BLaER1 treated with 17β-estradiol and CSF1 and Interleukin-3, amounts not matched to agents 10 nM and 100 nM (cell line): Measurements from ENCODE around the gene EML5.

Source experiments
- H3K27ac ChIP-seq, 11 experiments: shearing (Covaris generic); formaldehyde crosslinking; 2 replicates each; pipeline ENCODE4 v1.8.1; 2022
- H3K27me3 ChIP-seq, 11 experiments: shearing (Covaris generic); formaldehyde crosslinking; 2 replicates each; pipeline ENCODE4 v1.8.1; 2022
- H3K36me3 ChIP-seq, 11 experiments: shearing (Covaris generic); formaldehyde crosslinking; 2 replicates each; pipeline ENCODE4 v1.8.1; 2022
- H3K4me1 ChIP-seq, 10 experiments: shearing (Covaris generic); formaldehyde crosslinking; 2 replicates each; pipeline ENCODE4 v1.8.1; 2022
- H3K4me2 ChIP-seq, 11 experiments: shearing (Covaris generic); formaldehyde crosslinking; 2 replicates each; pipeline ENCODE4 v1.8.1; 2022
- H3K4me3 ChIP-seq, 10 experiments: shearing (Covaris generic); formaldehyde crosslinking; 2 replicates each; pipeline ENCODE4 v1.8.1; 2022
- H3K9ac ChIP-seq, 11 experiments: shearing (Covaris generic); formaldehyde crosslinking; 2 replicates each; pipeline ENCODE4 v1.8.1; 2022
- H3K9me3 ChIP-seq, 11 experiments: shearing (Covaris generic); formaldehyde crosslinking; replicated peaks in 1 of 11; 2 replicates each; pipeline ENCODE4 v1.8.1; 2022
- H4K20me1 ChIP-seq, 11 experiments: shearing (Covaris generic); formaldehyde crosslinking; 2 replicates each; pipeline ENCODE4 v1.8.1; 2022
- Cebpa-rat ChIP-seq, 11 experiments: shearing (Covaris generic); IDR thresholded peaks; 2 replicates each; pipeline ENCODE4 v1.8.1; 2022

Gene EML5

DNA sequence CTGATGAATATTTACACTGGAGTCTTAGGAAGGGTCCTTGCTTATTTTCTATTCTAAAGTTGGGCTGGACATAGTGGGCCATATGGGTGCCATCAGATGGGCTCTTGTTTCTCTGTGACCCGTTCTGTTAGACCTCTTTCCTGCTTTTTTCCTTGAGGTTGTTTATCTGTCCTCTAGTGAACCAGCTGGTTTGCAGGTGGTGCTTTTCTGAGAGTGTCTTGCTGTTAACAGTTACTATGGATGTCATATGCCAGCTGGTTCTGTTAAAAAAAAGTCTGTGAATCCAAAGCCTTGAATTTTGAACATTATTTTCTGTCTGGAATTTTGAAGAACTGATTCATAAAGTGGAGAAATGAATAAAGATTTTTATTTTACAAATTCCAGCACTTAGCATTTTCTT, 200.7 kb downstream of the EML5 start:
- peaks cover 78 to 100% (median 98%) of the 10 kb centered on the region in 11 experiments for H3K36me3 ChIP-seq
- H3K9ac ChIP-seq: no peak overlapping the region
- peaks cover 0 to 15% (median 0%) of the 10 kb centered on the region in 11 experiments; a peak in 4 of 22 replicates for H4K20me1 ChIP-seq
- no peaks in the 10 kb centered on the region for H3K27me3 ChIP-seq
- H3K4me3 ChIP-seq: no peak overlapping the region
- no peak overlapping the region for H3K4me2 ChIP-seq
- no peak overlapping the region for H3K27ac ChIP-seq
- TF ChIP-seq Cebpa-rat (IDR thresholded peaks at IDR 0.05): no peak
- H3K9me3 ChIP-seq: no peaks in the 10 kb centered on the region
- peaks cover 0 to 3% (median 0%) of the 10 kb centered on the region in 10 experiments; a peak in 2 of 20 replicates for H3K4me1 ChIP-seq

DNA sequence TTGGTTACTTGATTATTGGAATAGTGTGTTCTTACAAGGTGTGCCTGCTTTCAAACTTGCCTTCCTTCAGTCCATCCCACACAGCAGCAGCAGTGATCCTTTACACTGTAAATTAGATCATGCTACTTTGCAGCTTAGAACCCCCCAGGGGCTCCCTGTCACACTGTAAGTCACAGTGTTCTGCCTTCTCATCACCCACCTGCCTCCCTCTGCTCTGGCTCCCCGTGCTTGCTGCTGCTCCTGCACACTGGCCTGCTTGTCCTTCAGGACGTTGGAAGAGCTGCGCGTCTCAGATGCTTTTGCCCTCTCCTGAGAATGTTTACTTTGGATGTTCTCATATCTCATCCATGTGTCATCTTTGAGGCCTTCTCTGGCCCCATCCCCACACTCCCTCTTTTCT, 202.6 kb downstream of the EML5 start:
- H3K4me1 ChIP-seq: peaks cover 0 to under 1% (median 0%) of the 10 kb centered on the region in 10 experiments; a peak in 2 of 20 replicates
- H4K20me1 ChIP-seq: peaks cover 0 to 15% (median 0%) of the 10 kb centered on the region in 11 experiments; a peak in 4 of 22 replicates
- H3K9ac ChIP-seq: no peak overlapping the region
- no peak for TF ChIP-seq Cebpa-rat (IDR thresholded peaks at IDR 0.05)
- H3K9me3 ChIP-seq: no peaks in the 10 kb centered on the region; a peak in 1 of 22 replicates
- H3K4me2 ChIP-seq: no peak overlapping the region
- H3K27me3 ChIP-seq: no peaks in the 10 kb centered on the region
- H3K27ac ChIP-seq: no peak overlapping the region
- no peak overlapping the region for H3K4me3 ChIP-seq
- peaks cover 79 to 100% (median 98%) of the 10 kb centered on the region in 11 experiments for H3K36me3 ChIP-seq

DNA sequence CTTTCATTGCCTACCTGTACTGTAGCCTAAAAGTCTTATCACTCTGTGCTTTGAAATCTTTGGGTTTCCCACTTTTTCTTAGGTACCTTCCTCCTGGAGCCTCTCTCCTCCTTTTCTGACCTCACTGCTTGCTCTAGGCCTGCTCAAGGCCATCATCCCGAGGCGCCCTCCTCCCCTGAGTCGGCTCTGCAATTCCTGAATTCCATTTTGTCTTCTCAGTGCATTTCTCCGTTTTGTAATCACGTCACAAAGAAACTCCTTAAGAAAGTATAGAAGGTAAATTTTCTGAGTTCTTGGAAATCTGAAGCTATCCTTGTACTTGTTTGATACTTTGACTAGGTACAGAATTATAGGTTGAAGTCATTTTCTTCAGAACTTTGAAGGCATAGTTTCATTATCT, 204.7 kb downstream of the EML5 start:
- H3K4me3 ChIP-seq: no peak overlapping the region
- H3K27me3 ChIP-seq: no peaks in the 10 kb centered on the region
- H4K20me1 ChIP-seq: peaks cover 0 to 23% (median 6%) of the 10 kb centered on the region in 11 experiments; a peak in 9 of 22 replicates
- H3K4me1 ChIP-seq: no peaks in the 10 kb centered on the region
- H3K9ac ChIP-seq: no peak overlapping the region
- H3K9me3 ChIP-seq: no peaks in the 10 kb centered on the region; a peak in 1 of 22 replicates
- peaks cover 87 to 100% (median 99%) of the 10 kb centered on the region in 11 experiments for H3K36me3 ChIP-seq
- H3K27ac ChIP-seq: no peak overlapping the region
- no peak overlapping the region for H3K4me2 ChIP-seq
- TF ChIP-seq Cebpa-rat (IDR thresholded peaks at IDR 0.05): no peak

GRCh38 chr14:88584451-88584850, 208.3 kb downstream of the EML5 start:
- Histone ChIP-seq H3K36me3 (peaks cover 82 to 100% (median 99%) of the 10 kb centered on the region in 11 experiments), H3K27me3 (no peaks in the 10 kb centered on the region), H3K27ac (no peak overlapping the region), H3K9ac (no peak overlapping the region), H3K4me1 (no peaks in the 10 kb centered on the region), H3K9me3 (no peaks in the 10 kb centered on the region; a peak in 1 of 22 replicates), H3K4me2 (no peak overlapping the region), H4K20me1 (peaks cover 0 to 26% (median 11%) of the 10 kb centered on the region in 11 experiments; a peak in 11 of 22 replicates), H3K4me3 (no peak overlapping the region)
- no peak for TF ChIP-seq Cebpa-rat (IDR thresholded peaks at IDR 0.05)

DNA sequence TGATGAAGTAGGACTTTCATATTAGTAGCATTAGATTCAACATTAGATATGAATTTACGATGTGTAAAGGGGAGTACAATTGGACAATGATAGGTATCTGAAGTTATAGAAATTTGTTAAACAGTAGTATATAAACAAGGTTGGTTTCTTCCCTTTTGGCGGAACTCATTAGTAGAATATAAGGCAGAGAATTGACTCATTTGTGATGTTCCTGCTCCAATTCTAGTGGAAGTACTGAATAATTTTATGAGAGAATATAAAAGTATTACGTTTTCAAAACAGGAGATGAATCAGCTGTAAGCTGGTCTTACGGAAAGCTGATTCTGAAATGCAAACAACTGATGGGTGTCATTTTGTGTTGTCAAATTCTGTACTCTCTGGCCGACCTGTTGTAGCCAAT, 216.5 kb downstream of the EML5 start:
- Histone ChIP-seq H3K9ac (no peak overlapping the region), H3K4me1 (no peaks in the 10 kb centered on the region), H3K9me3 (no peaks in the 10 kb centered on the region), H3K4me3 (no peak overlapping the region), H3K27ac (no peak overlapping the region), H4K20me1 (peaks cover 0 to 4% (median 0%) of the 10 kb centered on the region in 11 experiments; a peak in 3 of 22 replicates), H3K4me2 (no peak overlapping the region), H3K36me3 (peaks cover 97 to 100% (median 100%) of the 10 kb centered on the region in 11 experiments), H3K27me3 (no peaks in the 10 kb centered on the region)
- TF ChIP-seq Cebpa-rat (IDR thresholded peaks at IDR 0.05): no peak

- Histone ChIP-seq H3K4me1 (no peaks in the 10 kb centered on the region), H3K9me3 (peaks cover 5 to 19% (median 14%) of the 10 kb centered on the region in 11 experiments; a peak in 19 of 22 replicates), H4K20me1 (peaks cover 0 to 19% (median 0%) of the 10 kb centered on the region in 11 experiments; a peak in 2 of 22 replicates), H3K4me2 (no peak overlapping the region), H3K27ac (no peak overlapping the region), H3K36me3 (peaks cover 99 to 100% (median 100%) of the 10 kb centered on the region in 11 experiments), H3K27me3 (no peaks in the 10 kb centered on the region), H3K9ac (no peak overlapping the region), H3K4me3 (no peak overlapping the region)
- no peak for TF ChIP-seq Cebpa-rat (IDR thresholded peaks at IDR 0.05)
Observed at GRCh38 chr14:88572117-88572516, 220.6 kb downstream of the EML5 start.

DNA sequence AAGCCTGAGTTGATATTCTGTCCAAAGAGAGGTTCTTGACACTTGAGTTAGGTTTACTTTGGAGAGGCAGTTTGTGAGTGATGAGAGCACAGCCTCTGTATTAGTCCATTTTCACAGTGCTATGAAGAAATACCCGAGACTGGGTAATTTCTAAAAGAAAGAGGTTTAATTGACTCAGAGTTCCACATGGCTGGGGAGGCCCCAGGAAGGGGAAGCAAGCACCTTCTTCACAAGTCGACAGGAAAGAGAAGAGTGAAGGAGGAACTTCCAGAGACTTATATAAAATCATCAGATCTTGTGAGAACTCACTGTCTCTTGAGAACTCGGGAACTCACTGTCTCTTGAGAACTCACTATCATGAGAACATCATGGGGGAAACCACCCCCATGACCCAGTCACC, 224.6 kb downstream of the EML5 start:
- Histone ChIP-seq H3K9ac (no peak overlapping the region), H3K9me3 (peaks cover 5 to 26% (median 15%) of the 10 kb centered on the region in 11 experiments; a peak in 19 of 22 replicates), H4K20me1 (peaks cover 4 to 49% (median 10%) of the 10 kb centered on the region in 11 experiments; a peak in 15 of 22 replicates), H3K4me3 (no peak overlapping the region; a peak in 2 of 20 replicates), H3K27ac (no peak overlapping the region), H3K27me3 (no peaks in the 10 kb centered on the region), H3K36me3 (peaks cover 70 to 86% (median 76%) of the 10 kb centered on the region in 11 experiments), H3K4me1 (peaks cover 8 to 18% (median 13%) of the 10 kb centered on the region in 10 experiments), H3K4me2 (no peak overlapping the region)
- TF ChIP-seq Cebpa-rat (IDR thresholded peaks at IDR 0.05): no peak

- Histone ChIP-seq H3K27me3 (no peaks in the 10 kb centered on the region), H3K36me3 (peaks cover 43 to 59% (median 48%) of the 10 kb centered on the region in 11 experiments), H3K9me3 (peaks cover 5 to 26% (median 15%) of the 10 kb centered on the region in 11 experiments; a peak in 19 of 22 replicates)
Observed at GRCh38 chr14:88565427-88565826, 227.3 kb downstream of the EML5 start.

GRCh38 chr14:88563845-88564244, 228.9 kb downstream of the EML5 start:
- H4K20me1 ChIP-seq: peaks cover 4 to 39% (median 10%) of the 10 kb centered on the region in 11 experiments; a peak in 15 of 22 replicates
- H3K27me3 ChIP-seq: no peaks in the 10 kb centered on the region
- H3K27ac ChIP-seq: peak overlapping the region in 9 of 11 experiments; percentile 3 to 88 (median 84); a peak in 7 of 22 replicates

More at GRCh38 chr14:88565427-88565826, 227.3 kb downstream of the EML5 start:
- Histone ChIP-seq H3K4me1 (peaks cover 11 to 23% (median 17%) of the 10 kb centered on the region in 10 experiments), H3K4me3 (no peak overlapping the region), H3K4me2 (no peak overlapping the region), H3K9ac (no peak overlapping the region), H3K27ac (no peak overlapping the region), H4K20me1 (peaks cover 4 to 51% (median 10%) of the 10 kb centered on the region in 11 experiments; a peak in 15 of 22 replicates)
- no peak for TF ChIP-seq Cebpa-rat (IDR thresholded peaks at IDR 0.05)

More at GRCh38 chr14:88563845-88564244, 228.9 kb downstream of the EML5 start:
- Histone ChIP-seq H3K9me3 (peaks cover 5 to 24% (median 15%) of the 10 kb centered on the region in 11 experiments; a peak in 19 of 22 replicates), H3K9ac (peak overlapping the region; percentile 87 to 95 (median 92)), H3K4me2 (peak overlapping the region; percentile 70 to 96 (median 82)), H3K36me3 (peaks cover 27 to 43% (median 32%) of the 10 kb centered on the region in 11 experiments), H3K4me1 (peaks cover 11 to 23% (median 17%) of the 10 kb centered on the region in 10 experiments), H3K4me3 (peak overlapping the region; percentile 76 to 99 (median 90))
- no peak for TF ChIP-seq Cebpa-rat (IDR thresholded peaks at IDR 0.05)
